ENCODE data around the gene HNF4A.
"Not testable (repeated sequence)": the region's sequence is repeated elsewhere in the genome, so short reads cannot be mapped to it uniquely, and the experiment has no call there.

The HNF4A gene

DNA sequence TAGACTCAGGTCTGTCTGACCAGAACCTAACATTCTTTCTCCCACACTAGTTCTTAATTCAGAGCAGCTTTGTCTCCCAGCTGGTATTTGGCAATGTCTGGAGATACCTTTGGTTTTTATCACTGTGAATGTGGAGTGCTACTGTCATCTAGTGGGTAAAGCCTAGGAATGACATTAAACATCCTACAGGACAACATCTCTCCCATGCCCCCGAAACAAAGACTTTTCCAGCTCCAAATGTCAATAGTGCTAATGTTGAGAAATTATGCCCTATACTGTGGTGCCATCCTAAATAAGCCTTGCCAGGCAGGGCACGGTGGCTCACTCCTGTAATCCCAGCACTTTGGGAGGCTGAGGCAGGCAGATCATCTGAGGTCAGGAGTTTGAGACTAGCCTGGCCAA, 116.0 kb downstream of the HNF4A start:
- peak; percentile 46 for DNase-seq (ENCODE audit: low spot score)

- not testable (repeated sequence) for DNase-seq (ENCODE audit: low spot score)
These were observed 116.8 kb downstream of the HNF4A start for GRCh38 chr20:44472283-44472682.

DNA sequence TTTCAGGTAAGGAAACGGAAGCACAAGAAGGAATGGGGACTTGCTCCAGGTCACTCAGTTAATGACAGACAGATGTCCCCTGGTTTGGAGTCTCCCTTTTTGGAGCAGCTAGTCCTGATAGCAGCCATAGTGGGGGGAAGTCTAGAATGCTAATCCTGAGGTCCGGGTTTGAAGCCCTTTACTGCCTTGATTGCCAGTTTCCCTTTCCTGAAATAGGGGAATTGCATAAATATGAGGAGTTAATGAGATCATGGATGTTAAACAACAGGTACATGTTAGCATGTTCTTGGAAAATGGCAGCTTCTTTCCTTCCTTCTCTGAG, 119.8 kb downstream of the HNF4A start:
- DNase-seq (ENCODE audit: low spot score), result no peak

- DNase-seq (ENCODE audit: low spot score), result peak; percentile 92
These were observed 120.4 kb downstream of the HNF4A start, which contains the start of gene TTPAL for GRCh38 chr20:44475694-44476560. TSS of gene TTPAL (plus strand) at chr20:44475874. CDS start at chr20:44480000, 4,126 bp downstream.

DNA sequence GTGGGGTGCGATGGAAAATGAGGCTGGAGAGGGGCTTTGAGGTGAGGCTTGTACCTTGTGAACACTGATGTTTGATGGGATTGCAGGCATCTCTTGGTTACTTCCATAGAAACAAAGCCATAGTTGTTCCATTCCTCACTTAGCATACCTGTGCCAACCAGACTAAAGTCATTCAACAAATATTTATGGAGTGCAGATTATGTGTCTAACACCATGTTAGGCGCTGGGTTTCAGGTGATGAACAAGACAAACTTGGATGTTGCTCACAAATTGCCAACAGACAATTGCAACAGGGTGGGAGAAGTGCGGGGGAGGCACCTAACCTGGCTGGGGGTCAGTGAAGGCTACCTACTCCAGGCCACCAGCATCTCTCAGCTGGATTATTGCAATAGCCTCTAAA, 121.7 kb downstream of the HNF4A start:
- DNase-seq (ENCODE audit: low spot score), result no peak

GRCh38 chr20:44478206-44478605, 122.7 kb downstream of the HNF4A start:
- DNase-seq (ENCODE audit: low spot score), result no peak

GRCh38 chr20:44479643-44480042, 124.1 kb downstream of the HNF4A start:
- DNase-seq (ENCODE audit: low spot score), result no peak

DNA sequence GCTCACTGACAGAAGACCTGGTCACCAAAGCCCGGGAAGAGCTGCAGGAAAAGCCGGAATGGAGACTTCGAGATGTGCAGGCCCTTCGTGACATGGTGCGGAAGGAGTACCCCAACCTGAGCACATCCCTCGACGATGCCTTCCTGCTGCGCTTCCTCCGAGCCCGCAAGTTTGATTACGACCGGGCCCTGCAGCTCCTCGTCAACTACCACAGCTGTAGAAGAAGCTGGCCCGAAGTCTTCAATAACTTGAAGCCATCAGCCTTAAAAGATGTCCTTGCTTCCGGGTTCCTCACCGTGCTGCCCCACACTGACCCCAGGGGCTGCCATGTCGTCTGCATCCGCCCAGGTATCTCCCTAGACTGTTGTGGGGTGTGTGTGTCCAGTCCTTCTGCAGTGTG, 124.6 kb downstream of the HNF4A start:
- no peak for DNase-seq (ENCODE audit: low spot score)

DNA sequence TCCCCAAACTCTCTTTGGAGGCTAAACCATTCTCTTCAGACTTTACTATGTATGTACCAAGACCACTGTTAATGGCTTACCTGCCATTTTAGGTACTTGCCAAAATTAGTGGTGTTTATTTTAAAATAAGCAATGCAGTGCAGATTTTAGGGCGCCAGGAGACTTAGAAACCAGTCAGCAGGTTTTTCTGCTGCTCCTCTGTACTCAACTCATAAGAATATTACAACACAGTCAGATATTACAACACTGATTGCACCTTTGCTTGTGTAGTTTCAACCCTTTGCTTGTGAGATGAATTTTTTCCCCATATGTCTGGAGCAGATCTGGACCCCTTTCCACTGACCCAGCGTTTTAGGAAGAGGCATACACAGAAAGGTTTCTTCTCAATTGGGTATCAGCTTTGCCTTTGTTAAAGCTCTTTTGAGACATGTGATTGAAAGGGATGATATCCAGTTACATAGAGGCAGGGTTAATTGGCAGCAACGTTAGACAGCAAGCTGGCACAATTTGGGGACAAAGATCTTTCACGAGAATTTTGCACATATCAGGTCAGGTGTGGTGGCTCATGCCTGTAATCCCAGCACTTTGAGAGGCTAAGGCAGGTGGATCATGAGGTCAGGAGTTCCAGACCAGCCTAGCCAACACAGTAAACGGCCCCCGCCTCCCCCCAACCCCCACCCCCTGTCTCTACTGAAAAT, 126.4 kb downstream of the HNF4A start:
- DNase-seq (ENCODE audit: low spot score), result no peak

GRCh38 chr20:44483112-44483511, 127.6 kb downstream of the HNF4A start:
- no peak for DNase-seq (ENCODE audit: low spot score)

Data from HuH-7 (cell line).